ENCODE measurements around the gene ARHGAP42.
"Not testable (repeated sequence)": the region's sequence is repeated elsewhere in the genome, so short reads cannot be mapped to it uniquely, and the experiment has no call there.

The ARHGAP42 gene, protein sequence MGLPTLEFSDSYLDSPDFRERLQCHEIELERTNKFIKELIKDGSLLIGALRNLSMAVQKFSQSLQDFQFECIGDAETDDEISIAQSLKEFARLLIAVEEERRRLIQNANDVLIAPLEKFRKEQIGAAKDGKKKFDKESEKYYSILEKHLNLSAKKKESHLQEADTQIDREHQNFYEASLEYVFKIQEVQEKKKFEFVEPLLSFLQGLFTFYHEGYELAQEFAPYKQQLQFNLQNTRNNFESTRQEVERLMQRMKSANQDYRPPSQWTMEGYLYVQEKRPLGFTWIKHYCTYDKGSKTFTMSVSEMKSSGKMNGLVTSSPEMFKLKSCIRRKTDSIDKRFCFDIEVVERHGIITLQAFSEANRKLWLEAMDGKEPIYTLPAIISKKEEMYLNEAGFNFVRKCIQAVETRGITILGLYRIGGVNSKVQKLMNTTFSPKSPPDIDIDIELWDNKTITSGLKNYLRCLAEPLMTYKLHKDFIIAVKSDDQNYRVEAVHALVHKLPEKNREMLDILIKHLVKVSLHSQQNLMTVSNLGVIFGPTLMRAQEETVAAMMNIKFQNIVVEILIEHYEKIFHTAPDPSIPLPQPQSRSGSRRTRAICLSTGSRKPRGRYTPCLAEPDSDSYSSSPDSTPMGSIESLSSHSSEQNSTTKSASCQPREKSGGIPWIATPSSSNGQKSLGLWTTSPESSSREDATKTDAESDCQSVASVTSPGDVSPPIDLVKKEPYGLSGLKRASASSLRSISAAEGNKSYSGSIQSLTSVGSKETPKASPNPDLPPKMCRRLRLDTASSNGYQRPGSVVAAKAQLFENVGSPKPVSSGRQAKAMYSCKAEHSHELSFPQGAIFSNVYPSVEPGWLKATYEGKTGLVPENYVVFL

DNA sequence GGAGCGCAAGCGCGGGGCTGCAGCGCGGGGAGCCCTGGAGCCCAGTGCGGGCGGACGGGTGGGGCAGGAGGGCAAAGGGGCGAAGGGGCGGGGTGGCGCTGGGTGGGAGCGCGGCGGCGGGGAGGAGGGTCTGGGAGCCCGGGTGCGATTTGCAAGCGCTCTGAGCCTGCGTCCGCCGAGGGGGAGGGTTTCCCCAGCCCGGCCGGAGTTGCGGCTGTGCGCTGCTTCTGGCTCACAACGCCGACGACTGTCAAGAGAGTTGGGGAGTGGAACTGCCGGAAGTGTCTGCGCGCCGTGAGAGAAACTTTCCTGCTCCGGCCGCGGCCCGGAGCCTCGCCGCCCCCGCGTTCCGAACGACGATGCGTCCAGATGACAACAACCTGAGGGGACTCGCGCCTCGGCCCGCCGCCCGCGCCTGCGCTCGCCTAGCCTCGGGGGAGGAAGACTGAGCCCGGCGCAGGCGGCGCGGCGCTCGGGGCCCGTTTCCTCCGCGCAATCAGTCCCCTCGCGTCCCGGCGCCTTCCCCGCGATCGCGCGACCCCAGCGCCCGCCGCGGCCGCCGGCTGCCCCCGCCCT lies at the start of gene ARHGAP42:
Gene ARHGAP42 (plus strand): TSS at position 235 of the 576 bp plus-strand sequence. CDS start 391 bp downstream, outside the sequence.
- no peak for DNase-seq

DNA sequence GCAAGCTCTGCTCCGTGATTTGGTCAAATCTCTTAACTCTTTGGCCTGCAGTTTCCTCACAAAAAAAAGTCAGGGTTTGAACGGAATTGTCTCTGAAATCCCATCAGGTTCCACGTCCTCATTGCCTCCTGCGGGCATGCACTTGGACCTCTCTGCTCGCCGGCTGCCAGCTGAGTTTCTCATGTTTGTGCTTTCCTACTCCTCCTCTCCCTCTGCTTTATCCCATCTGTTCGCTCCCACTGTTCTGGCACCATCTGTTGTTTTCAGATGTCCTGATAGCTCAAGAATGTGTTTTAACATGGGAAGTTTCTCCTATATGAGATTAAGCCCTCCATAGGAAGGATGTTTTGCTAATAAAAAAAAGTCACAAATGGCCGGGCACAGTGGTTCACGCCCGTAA lies 49.4 kb upstream of the ARHGAP42 start:
- DNase-seq = no peak

DNA sequence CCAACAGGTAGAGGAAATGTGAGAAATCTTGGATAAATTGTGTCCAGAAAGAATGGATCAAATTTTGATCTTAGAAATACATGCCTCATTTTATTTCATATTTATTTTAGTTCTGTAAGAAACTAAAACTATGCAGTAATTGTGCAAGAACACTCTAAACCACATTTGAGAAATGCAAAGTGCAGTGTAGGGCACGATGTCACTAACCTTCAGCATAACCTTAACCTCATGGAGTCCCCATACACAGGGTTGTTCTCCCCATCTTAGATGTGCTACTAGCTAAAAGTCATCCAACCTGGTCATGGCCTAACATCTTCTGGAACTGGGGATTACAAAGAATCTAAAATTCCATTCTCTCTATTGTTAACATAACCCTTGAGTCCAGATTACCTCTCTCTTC lies 48.4 kb upstream of the ARHGAP42 start:
- DNase-seq = no peak

DNA sequence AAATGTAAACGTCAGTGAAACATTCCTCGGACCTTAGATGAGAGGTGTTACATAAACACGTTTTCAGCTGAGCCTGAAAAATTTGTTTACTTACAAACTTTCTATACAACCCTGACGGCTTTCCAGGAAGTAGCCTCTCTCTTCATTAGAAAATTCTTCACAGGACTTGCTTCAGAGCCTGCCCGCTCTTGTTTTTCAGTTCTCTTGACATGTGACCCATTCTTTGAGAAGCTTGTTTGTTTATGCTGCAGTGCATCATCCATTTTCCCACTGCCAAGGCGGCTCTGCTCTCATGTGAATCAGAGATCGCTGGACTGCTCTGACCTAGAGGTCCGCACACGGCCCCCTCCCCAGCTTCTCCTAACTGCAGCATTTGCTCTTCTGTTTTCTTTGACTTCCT lies 47.9 kb upstream of the ARHGAP42 start:
- DNase-seq = no peak

DNA sequence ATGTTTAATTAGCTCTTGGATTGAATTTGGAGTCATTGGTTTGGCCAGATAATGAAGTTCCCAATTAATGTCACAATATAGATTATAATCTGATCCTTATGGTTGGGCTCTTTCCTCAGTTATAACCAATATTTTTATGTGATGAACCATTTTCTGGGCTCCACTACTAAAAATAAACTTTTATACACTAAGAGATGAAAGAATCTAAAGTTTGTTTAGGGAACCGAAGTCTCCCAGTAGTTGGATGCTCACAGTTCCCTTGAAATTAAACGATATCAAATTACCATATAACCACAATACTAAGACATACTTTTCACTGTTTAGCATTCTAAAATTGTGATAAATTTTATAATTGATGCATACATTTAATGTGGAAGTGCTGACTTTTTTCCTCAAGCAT lies 47.0 kb upstream of the ARHGAP42 start:
- no peak for DNase-seq

DNA sequence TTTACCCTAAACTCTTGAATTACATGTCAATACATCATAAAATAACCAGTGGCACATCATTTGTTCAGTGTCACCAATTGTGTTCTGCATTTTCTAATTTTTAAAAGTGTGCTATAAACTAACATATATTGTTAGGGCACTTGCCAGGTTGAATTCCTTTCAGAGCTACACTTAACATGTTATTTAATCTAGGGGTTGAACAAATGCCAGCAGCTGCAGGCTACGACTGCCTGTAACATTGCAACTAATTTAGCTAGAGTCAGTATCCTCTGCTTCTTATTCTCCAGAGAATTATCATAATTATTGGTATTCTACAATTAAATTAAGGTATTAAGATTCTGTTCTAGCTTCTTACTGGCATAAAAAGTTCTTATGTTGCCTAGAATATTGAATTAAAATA lies 46.4 kb upstream of the ARHGAP42 start:
- DNase-seq = no peak

DNA sequence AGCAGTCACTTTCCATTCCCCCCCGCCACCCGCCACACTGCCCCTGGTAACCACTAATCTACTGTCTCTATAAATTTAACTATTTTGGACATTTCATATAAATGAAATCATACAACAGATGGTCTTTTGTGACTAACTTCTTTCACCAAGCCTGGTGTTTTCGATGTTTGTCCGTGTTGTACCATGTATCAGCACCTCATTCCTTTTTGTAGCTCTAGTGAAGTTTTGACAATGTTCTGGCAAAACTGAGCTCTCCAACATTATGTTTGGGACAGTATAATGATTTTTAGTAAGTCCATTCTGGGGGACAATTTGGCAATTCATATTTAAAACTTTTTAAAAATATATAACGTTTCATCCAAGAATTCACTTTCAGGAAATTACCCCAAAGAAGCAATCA lies 45.6 kb upstream of the ARHGAP42 start:
- DNase-seq = no peak

DNA sequence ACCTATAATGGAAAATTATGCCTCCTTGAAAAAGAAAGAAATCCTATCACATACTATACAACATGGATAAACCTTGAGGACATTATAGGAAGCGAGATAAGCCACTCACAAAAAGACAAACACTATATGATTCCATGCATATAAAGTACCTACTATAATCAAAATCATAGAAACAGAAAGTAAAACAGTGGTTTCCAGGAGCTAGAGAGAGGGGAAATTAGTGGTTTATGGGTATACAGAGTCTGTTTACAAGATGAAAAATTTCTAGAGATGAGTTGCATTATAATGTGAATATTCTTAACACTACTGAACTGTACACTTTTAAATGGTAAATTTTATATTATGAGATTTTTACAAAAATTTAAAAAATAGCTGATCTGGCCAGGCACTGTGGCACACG lies 40.5 kb upstream of the ARHGAP42 start:
- no peak for DNase-seq

DNA sequence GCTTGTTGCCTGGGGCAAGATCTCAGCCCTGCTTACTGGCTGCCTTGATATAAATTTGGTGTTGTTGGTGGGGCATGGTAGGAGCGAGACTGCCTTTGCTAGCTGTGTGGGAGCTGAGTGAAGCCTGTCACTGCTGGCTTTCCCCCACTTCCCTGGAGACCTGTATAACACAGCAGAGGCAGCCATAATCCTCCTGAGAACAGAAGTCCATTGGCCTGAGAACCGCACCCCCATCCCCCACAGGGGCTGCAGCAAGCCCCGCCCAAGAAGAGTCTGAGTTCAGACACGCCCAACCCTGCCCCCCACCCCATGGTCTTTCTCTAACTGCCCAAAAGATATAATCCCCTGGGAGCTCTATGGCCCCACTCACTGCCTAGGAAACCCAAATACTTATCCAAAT lies 39.2 kb upstream of the ARHGAP42 start:
- DNase-seq = no peak

DNA sequence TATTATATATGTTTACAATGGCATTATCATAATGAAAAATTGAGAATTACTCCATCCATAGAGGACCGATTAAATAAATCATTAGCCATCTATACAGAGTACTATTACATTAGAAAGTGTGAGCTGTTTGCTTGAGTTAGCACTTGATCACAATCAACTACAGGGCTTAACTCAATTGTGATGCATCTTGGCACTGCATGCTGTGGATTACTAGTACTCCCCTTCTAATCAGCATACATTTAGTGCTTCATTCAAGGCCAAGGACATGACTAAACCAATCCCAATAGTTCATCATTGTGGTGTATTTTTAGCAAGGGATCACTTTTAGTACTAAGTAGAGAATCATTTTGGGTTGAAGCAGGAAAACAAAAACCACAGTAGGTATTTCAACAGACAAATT lies 23.5 kb upstream of the ARHGAP42 start:
- DNase-seq = no peak

DNA sequence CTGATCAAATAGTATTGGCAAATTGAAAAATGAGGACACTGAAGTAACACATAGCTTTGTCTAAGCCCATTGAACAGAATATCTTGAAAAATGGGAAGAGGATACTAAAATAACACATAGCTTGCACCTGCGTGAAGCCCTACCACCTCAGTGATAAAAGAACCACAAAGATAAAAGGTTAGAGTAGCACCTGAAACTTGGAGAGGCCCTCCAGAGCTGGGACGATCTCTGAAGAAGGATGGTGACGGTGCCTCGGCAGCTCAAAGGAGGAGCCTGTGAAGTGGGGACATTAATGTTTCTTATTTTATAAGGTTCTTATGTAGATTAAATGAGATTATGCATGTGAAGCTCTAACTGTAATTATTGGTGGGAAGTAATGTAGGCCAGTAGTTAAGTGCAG lies 23.1 kb upstream of the ARHGAP42 start:
- no peak for DNase-seq

DNA sequence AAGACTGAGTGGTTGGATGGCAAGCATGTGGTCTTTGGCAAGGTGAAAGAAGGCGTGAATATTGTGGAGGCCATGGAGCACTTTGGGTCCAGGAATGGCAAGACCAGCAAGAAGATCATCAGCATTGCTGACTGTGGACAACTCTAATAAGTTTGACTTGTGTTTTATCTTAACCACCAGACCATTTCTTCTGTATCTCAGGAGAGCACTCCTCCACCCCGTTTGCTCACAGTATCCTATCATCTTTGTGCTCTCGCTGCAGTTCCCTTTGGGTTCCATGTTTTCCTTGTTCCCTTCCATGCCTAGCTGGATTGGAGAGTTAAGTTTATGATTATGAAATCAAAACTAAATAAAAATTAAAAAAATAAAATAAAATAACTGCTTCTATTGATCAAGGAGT lies 20.3 kb upstream of the ARHGAP42 start:
- DNase-seq = not testable (repeated sequence)

DNA sequence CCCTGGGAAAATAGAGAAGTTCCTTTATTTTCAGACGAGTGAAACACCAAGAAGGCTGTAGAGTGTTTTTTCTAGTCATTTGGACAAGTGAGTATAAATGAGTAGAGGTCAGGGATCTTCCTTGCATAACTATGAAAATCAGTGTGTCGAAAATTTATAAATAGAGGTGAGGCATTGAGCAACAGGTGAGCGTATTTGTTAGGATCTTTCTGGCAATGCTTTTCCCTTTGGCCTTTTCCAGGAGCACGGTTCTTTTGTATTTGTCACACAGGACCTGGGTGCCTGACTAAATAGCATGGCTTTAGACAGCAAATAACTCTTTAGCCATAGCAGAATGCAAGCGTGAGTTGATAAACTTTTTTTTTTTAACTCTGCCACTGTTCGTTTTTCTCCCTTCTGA lies 19.6 kb upstream of the ARHGAP42 start:
- no peak for DNase-seq

DNA sequence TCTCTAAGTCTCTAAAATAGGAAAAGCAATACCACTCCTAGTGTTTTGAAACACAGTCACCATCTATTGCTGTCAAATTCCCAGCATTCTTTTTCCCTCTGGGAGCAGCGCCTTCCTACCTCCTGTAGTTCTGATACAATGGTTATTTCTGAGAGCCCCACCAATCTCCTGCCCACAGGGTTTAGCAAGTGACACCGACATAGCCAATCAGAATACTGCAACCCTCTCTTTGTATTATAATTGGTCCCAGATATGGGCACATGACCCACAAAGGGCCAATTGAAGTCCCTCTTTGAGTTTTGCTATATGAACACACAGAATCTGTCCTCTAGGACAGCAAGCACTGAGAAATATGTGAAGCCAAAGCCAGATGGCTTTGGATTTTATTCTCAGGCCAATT lies 16.9 kb upstream of the ARHGAP42 start:
- no peak for DNase-seq

DNA sequence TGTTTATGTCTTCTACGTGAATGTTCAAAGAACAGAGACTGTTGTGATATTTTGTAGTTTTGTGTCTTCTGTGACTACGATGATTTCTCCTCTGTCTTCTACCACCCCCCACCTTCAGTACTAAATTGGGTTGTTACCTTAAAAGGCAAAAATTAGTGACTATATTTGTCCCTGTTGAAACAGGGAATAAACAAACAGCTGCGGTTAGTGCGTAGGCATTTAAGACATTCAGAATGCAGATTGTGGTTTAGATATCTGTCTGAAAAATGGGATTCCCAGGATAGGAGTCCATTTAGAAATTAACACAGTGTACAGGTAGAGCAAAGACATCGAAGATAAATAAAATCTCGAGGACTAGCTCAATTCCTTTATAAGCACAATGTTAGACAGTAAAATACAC lies 15.6 kb upstream of the ARHGAP42 start:
- no peak for DNase-seq

DNA sequence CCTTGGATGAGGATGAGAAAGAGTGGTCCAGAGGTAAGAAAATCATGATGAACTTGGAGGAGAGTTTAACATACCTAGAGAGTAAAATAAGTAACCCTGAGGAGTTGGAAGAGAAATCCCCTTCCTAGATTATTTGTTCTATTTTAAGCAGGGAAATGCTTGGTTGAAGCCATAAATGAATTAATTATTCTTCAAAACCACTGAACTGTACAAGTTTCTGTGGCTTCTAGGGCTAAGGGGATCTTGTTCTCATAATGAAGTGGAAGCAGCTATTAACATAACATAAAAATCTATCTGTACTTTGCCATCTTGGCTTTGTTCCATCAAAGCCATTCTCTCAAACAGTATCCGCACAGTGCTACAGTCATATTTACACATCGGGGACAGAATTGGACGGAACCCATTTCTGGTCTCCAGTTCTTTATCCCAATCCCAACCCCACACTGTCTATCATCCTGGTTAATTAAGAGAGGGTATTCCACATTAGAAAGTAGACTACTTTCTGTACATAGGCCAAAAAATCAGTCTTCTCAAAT lies 14.5 kb upstream of the ARHGAP42 start:
- DNase-seq = no peak

DNA sequence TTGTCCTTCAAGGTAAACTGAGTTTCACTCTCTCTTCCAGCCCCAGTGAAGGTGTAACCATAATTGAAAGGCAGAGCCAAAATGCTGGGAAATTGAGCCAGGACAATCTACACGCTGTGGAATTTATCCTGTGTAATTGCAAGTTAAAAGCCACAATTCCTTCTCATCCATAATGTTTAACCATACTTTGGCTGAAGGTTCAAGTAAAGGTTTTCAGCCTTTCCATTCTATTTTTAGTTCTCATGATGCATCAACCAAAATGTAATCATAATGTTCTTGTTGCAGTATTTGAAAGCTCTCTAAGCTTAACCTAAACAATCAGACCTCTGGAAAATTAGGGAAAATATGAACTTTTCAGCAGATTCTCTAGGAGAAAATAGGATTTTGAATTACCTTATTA lies 14.0 kb upstream of the ARHGAP42 start:
- DNase-seq = no peak

DNA sequence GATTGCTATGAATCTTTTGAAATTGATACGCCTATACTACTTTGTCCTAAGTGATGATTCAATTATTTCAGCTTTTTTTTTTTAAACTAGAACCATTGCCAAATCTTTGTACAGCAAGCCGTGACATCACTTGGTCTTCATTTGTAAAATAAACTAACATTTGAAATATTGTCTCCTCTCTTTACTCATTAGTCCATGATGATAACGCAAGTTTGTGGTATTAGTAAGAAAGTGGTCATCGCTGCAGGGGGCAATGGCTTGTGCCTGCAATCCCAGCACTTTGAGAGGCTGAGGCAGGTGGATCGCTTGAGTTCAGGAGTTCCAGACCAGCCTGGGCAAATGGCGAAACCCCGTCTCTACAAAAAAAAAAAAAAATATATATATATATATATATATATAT lies 12.9 kb upstream of the ARHGAP42 start:
- no peak for DNase-seq

DNA sequence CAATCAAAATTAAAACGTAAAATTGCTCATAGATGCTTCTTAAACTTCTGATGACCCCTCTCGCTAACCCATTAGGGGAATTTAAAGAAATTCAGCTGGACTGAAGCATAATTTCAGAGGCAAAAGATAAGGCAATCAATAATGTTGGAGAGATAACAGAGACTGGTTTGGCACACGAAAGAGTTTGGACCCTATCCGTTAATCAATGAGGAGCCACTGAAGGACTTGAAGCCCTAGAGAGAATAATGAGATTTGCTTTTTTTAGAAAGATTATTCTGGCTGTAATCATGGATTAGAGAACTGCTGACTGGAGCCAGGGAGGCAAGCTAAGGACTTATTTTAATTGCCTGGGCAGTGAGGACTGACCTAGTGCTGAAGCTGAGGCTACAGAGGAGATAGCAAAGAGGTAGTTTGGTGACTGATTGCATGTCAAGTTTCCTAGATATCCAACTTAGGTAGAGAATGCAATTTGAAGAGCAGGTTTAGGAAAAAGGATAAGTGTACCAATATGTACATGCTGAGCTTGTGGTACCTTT lies 11.9 kb upstream of the ARHGAP42 start:
- DNase-seq = no peak

DNA sequence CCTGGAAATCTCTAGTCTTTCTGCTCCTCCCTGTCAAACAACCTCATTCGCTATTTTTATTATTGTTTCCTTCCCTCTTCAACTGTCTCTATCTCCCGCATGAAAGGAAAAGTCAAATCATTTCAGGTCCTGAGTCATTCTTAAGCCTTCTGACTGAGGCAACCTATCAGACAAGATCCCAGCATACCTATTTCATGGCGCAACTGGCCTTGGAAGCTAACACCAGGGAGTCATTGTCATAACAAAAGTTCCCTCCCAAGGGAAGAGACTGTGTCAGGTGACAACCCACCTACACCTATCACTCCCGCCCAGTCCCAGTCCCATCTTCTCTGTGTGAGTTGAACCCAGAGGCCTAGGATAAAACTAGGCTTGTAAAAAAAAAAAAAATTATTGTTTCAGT lies 10.2 kb upstream of the ARHGAP42 start:
- no peak for DNase-seq

DNA sequence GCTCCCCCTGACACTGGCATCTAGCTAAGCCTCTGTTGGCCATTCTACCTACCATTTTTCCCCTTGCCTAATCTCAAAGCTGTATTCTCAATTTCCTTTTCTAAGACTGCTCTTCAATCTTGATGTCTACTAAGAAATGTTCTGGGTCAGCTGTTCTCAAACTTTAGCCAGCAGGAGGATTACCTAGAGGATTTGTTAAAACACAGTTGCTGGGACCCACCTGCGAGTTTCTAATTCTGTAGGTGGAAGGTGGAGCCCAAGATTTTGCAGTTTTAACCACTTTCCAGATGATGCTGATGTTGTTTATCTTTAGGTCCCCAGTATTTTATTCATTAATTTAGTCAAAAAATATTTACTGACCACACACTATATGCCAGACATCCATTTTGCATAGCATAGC lies 9.3 kb upstream of the ARHGAP42 start:
- no peak for DNase-seq

DNA sequence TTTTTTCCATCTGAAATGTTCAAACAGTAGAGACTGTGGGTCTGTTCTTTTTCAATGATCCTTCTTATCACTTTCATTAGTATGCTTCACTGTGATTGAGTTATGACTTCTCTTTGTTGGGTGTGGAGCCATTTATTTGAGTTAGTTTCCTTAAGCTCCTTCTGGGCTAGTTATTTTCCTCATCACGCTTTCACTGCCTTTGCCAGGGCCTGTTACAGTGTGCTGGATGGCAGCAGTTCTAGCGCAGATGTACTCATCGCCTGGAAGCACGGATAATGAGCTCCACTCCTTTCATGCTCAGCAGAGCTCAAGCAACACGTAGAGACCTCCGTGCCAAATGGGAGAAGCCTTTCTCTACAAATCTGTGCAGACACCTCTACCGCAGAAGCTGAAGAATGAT lies 7.0 kb upstream of the ARHGAP42 start:
- no peak for DNase-seq

DNA sequence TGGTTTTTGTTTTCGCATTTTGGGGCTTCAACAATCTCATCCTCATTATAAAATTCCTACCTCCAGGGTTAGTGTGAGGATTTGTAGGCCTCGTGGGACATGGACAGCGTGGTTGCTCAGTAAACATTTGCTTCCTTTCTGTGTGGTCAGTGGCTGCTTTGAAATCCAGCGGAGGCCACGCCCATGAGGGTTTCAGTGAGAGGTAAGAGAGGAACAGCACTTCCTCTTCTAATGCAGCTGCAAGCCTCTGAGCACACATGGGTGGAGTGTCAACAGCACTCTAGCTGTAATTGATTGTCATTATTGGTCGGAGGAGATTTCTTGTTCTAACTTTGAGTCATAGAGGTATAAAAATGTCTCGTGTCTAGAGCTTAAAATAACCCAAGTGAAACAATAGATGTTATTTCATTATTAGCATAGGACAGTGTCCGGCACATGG lies 6.0 kb upstream of the ARHGAP42 start:
- DNase-seq = peak; percentile 6
